ENCODE results near the gene COL21A1.

GRCh38 chr6:56115715-56116114, 131.7 kb downstream of the COL21A1 start:
- TF ChIP-seq CTCF (conservative IDR thresholded peaks at IDR 0.05; ENCODE audit: low read depth, low read length) (no peak), USF2 (IDR thresholded peaks at IDR 0.05; ENCODE audit: low read depth, low read length) (no peak), CEBPB (IDR thresholded peaks at IDR 0.05; ENCODE audit: low read depth, low read length) (no peak)

Measured in IMR-90 (cell line).